Fibroblast of lung (primary cell): ENCODE measurements around the gene MACROD2. TPM values are rescaled to one million over a fixed set of nuclear protein-coding genes. Genes with fewer than 3 reads are reported as not detected.

Experiments
- DNase-seq, 2 donors: peaks; one replicate each; pipeline versions ENCODE4 v3.0.0 to v3.0.0-alpha.2; 2010; ENCODE audit warnings: low read depth in 2 of 2
- H2AFZ ChIP-seq: 2 replicates; pipeline ENCODE4 v1.5.1; 2012; ENCODE audit warnings: low read length, control low read depth, inconsistent platforms
- H3K27ac ChIP-seq: 2 replicates; pipeline ENCODE4 v1.5.1; 2011; ENCODE audit warnings: low read length, control low read depth; ENCODE audit not compliant: insufficient read depth
- H3K27me3 ChIP-seq: 2 replicates; pipeline ENCODE4 v1.5.1; 2011; ENCODE audit warnings: mild to moderate bottlenecking, low read length; ENCODE audit not compliant: control insufficient read depth, insufficient read depth
- H3K36me3 ChIP-seq: 2 replicates; pipeline ENCODE4 v1.5.1; 2011; ENCODE audit warnings: low read length; ENCODE audit not compliant: control insufficient read depth, insufficient read depth
- H3K4me1 ChIP-seq: 2 replicates; pipeline ENCODE4 v1.5.1; 2011; ENCODE audit warnings: low read length; ENCODE audit not compliant: control insufficient read depth, insufficient read depth; ENCODE audit errors: extremely low read depth
- H3K4me2 ChIP-seq: 2 replicates; pipeline ENCODE4 v1.5.1; 2011; ENCODE audit warnings: low read length, control low read depth; ENCODE audit not compliant: insufficient read depth; ENCODE audit errors: extremely low read depth
- H3K4me3 ChIP-seq, 4 experiments: fragments of 200-600 bp in 1 of 4; sonication (generic) in 1 of 4; replicated peaks in 1 of 4; 2 replicates each; pipeline ENCODE4 v1.5.1; 2011 to 2016; ENCODE audit warnings: low read length in 4 of 4, low read depth in 3 of 4, mild to moderate bottlenecking in 3 of 4, control low read depth in 2 of 4, inconsistent platforms in 1 of 4, mixed read lengths in 1 of 4; ENCODE audit not compliant: insufficient read depth in 1 of 4; ENCODE audit errors: control extremely low read depth in 1 of 4
- H3K79me2 ChIP-seq: 2 replicates; pipeline ENCODE4 v1.5.1; 2012; ENCODE audit warnings: mild to moderate bottlenecking, low read length, inconsistent platforms; ENCODE audit not compliant: control insufficient read depth, insufficient read depth
- H3K9ac ChIP-seq: 2 replicates; pipeline ENCODE4 v1.5.1; 2011; ENCODE audit warnings: mild to moderate bottlenecking, low read length, control low read depth; ENCODE audit not compliant: insufficient read depth
- H3K9me3 ChIP-seq: 2 replicates; pipeline ENCODE4 v1.5.1; 2012; ENCODE audit warnings: low read depth, low read length; ENCODE audit not compliant: control insufficient read depth, insufficient read depth
- H4K20me1 ChIP-seq: 2 replicates; pipeline ENCODE4 v1.5.1; 2011; ENCODE audit warnings: low read length; ENCODE audit not compliant: control insufficient read depth, insufficient read depth; ENCODE audit errors: extremely low read depth
- EZH2 ChIP-seq: IDR thresholded peaks from 2 replicates; pipeline ENCODE4 v1.5.1; 2012; ENCODE audit warnings: low read length, control low read depth, mild to moderate bottlenecking; ENCODE audit errors: missing control alignments
- polyA plus RNA-seq, 2 donors: library from polyadenylated mRNA; depleted of rRNA in 1 of 2; stranded (reverse) in 1 of 2; unstranded in 1 of 2; fragments of >200 nt; gene quantifications; 2 replicates each; pipeline ENCODE4 v1.2.1, GENCODE V29; 2011 to 2012; ENCODE audit warnings: missing spikeins in 1 of 2
- total RNA-seq: library from RNA; depleted of rRNA; stranded (reverse); fragments of >200 nt; gene quantifications from 2 replicates; pipeline ENCODE4 v1.2.1, GENCODE V29; 2014
- TF ChIP-seq, protein P1 (sequence below), 2 donors: IDR thresholded peaks in 1 of 2; conservative IDR thresholded peaks in 1 of 2; 1 replicate in 1 of 2; 2 replicates in 1 of 2; pipeline ENCODE4 v1.5.1; 2011 to 2012; ENCODE audit warnings: low read length in 2 of 2, control low read depth in 1 of 2, inconsistent platforms in 1 of 2, low read depth in 1 of 2, mild to moderate bottlenecking in 1 of 2

The MACROD2 gene
- total and polyA plus RNA-seq, 2 donors (not counting 1 experiment from before 2014, with no cell fraction given): 0.54 to 1.7 TPM

DNA sequence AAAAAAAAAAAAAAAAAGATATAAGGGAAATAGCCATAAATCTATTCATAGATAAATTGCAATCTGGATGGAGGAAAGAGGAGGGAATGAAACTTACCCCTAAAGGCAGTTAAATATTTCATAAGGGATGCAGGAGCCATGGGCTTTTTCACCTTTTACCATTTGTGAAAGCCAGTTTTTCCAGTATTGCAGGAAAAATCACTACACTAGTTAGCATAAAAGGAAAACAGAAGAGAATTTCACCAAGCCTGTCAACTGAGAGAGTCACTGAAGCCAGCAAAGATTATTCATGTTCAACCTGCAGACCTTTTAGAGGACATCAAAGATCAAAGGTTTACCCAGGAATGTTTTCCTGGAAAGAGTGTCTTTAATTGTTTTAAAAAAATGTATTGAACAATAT lies 1608.2 kb downstream of the MACROD2 start:
- no peaks in the 10 kb centered on the region for H3K79me2 ChIP-seq
- no peaks in the 10 kb centered on the region for H4K20me1 ChIP-seq
- H3K9me3 ChIP-seq: no peaks in the 10 kb centered on the region
- TF ChIP-seq EZH2: no peak
- TF ChIP-seq, protein P1, sequence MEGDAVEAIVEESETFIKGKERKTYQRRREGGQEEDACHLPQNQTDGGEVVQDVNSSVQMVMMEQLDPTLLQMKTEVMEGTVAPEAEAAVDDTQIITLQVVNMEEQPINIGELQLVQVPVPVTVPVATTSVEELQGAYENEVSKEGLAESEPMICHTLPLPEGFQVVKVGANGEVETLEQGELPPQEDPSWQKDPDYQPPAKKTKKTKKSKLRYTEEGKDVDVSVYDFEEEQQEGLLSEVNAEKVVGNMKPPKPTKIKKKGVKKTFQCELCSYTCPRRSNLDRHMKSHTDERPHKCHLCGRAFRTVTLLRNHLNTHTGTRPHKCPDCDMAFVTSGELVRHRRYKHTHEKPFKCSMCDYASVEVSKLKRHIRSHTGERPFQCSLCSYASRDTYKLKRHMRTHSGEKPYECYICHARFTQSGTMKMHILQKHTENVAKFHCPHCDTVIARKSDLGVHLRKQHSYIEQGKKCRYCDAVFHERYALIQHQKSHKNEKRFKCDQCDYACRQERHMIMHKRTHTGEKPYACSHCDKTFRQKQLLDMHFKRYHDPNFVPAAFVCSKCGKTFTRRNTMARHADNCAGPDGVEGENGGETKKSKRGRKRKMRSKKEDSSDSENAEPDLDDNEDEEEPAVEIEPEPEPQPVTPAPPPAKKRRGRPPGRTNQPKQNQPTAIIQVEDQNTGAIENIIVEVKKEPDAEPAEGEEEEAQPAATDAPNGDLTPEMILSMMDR (conservative IDR thresholded peaks at IDR 0.05 in 1 of 2, IDR thresholded peaks at IDR 0.05 in 1 of 2; ENCODE audit: low read depth in 1 of 2, low read length in 2 of 2): no peak
- no peaks in the 10 kb centered on the region for H3K27me3 ChIP-seq
- no peak overlapping the region for H2AFZ ChIP-seq
- no peaks in the 10 kb centered on the region for H3K4me1 ChIP-seq
- no peaks in the 10 kb centered on the region for H3K36me3 ChIP-seq
- DNase-seq: no peak
- no peak overlapping the region for H3K27ac ChIP-seq
- H3K4me2 ChIP-seq: no peak overlapping the region
- no peak overlapping the region for H3K9ac ChIP-seq
- no peak overlapping the region for H3K4me3 ChIP-seq

DNA sequence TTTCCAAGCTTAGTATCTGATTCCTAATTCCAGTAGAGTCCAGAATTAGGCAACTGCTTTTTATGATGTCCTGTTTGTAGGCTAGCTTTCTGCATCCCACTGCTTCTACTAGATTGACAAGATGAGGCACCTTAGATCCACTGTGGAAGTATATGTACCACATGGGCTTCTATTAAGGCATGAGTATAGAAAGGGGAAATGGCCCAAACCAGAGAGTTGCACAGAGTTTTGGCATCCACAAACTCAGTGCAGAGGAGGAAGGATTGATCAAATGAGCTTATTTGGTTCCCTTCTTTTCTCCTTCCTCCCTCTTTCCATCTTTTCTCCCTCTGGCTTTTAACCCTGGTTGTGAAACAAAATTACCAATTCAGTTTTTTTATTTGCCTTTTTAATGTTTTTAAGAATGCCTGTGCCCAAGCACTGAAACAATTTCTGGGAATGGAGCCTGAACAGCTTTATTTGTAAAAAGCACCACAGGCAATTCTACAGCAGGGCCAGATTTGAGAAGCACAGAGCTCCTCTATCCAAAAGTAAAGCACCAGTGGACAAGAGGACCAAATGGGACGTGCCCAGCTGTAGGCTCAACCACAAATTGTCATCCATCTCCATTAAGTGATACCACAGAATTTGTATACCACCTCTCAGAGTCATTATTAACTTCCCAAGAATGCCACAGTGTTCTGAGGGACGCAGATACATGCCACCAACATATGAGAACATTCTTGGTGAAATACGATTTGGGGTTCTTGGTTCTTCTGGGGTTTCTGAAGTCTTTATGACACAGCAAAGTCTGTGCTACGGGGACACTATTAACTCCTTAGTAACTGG lies 1608.9 kb downstream of the MACROD2 start:
- no peaks in the 10 kb centered on the region for H4K20me1 ChIP-seq
- no peak overlapping the region for H3K9ac ChIP-seq
- no peaks in the 10 kb centered on the region for H3K27me3 ChIP-seq
- H3K36me3 ChIP-seq: no peaks in the 10 kb centered on the region
- no peaks in the 10 kb centered on the region for H3K9me3 ChIP-seq
- no peaks in the 10 kb centered on the region for H3K4me1 ChIP-seq
- no peak overlapping the region for H3K4me2 ChIP-seq
- no peak overlapping the region for H2AFZ ChIP-seq
- no peak overlapping the region for H3K4me3 ChIP-seq
- no peak for DNase-seq
- TF ChIP-seq, protein P1 (conservative IDR thresholded peaks at IDR 0.05 in 1 of 2, IDR thresholded peaks at IDR 0.05 in 1 of 2; ENCODE audit: low read depth in 1 of 2, low read length in 2 of 2): no peak
- no peak for TF ChIP-seq EZH2
- no peaks in the 10 kb centered on the region for H3K79me2 ChIP-seq
- no peak overlapping the region for H3K27ac ChIP-seq

DNA sequence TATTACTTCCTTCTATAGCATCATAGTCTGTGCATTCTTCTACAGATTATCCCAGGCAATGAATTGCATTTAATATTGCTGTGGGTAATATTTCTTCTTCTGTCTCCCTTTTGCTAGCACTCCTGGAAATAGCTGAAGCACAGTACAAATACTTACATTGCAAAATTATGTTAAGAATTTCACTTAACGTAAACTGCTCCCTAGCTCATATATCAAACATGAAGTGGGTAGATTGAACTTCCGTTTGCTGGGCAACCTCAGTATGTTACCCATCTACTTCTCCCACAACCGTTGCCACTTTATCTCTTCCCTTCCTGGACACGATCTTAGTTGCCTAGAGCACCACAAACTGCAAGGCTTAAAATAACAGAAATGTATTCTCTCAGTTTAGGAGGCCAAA lies 1614.6 kb downstream of the MACROD2 start:
- no peaks in the 10 kb centered on the region for H3K4me1 ChIP-seq
- H2AFZ ChIP-seq: no peak overlapping the region
- no peaks in the 10 kb centered on the region for H4K20me1 ChIP-seq
- H3K36me3 ChIP-seq: no peaks in the 10 kb centered on the region
- no peak for TF ChIP-seq EZH2
- TF ChIP-seq, protein P1 (conservative IDR thresholded peaks at IDR 0.05 in 1 of 2, IDR thresholded peaks at IDR 0.05 in 1 of 2; ENCODE audit: low read depth in 1 of 2, low read length in 2 of 2): no peak
- H3K4me2 ChIP-seq: no peak overlapping the region
- no peak for DNase-seq
- no peak overlapping the region for H3K27ac ChIP-seq
- no peaks in the 10 kb centered on the region for H3K79me2 ChIP-seq
- H3K9ac ChIP-seq: no peak overlapping the region
- H3K4me3 ChIP-seq: no peak overlapping the region
- no peaks in the 10 kb centered on the region for H3K9me3 ChIP-seq
- no peaks in the 10 kb centered on the region for H3K27me3 ChIP-seq
